H9 (cell line): ENCODE results near the gene PRKAG1. TPM values are rescaled to one million over a fixed set of nuclear protein-coding genes. Genes with fewer than 3 reads are reported as not detected.
A peak's percentile ranks its signal among the peaks of the same experiment; 100 is the strongest.

Source experiments
- DNase-seq: peaks from one replicate; pipeline ENCODE4 v3.0.0-alpha.2; 2017
- H2AFZ ChIP-seq: one replicate; pipeline ENCODE4 v1.6.1; 2013; ENCODE audit warnings: mild to moderate bottlenecking, low read length, control low read depth, moderate library complexity
- H2AK5ac ChIP-seq: 2 replicates; pipeline ENCODE4 v1.6.1; 2013; ENCODE audit warnings: low read length, control low read depth, mixed read lengths; ENCODE audit not compliant: insufficient read length
- H2BK120ac ChIP-seq: one replicate; pipeline ENCODE4 v1.6.1; 2013; ENCODE audit warnings: low read depth, mild to moderate bottlenecking, low read length, control low read depth, inconsistent platforms; ENCODE audit not compliant: poor library complexity, severe bottlenecking
- H2BK12ac ChIP-seq: 2 replicates; pipeline ENCODE4 v1.6.1; 2013; ENCODE audit warnings: low read length, control low read depth, mixed read lengths, low read depth; ENCODE audit not compliant: insufficient read length
- H2BK15ac ChIP-seq: 2 replicates; pipeline ENCODE4 v1.6.1; 2013; ENCODE audit warnings: low read depth, low read length, control low read depth
- H2BK20ac ChIP-seq: one replicate; pipeline ENCODE4 v1.6.1; 2013; ENCODE audit warnings: low read depth, mild to moderate bottlenecking, low read length, control low read depth, inconsistent platforms; ENCODE audit not compliant: poor library complexity, severe bottlenecking
- H2BK5ac ChIP-seq: 2 replicates; pipeline ENCODE4 v1.6.1; 2013; ENCODE audit warnings: low read length, control low read depth, mixed read lengths; ENCODE audit not compliant: insufficient read length
- H3K14ac ChIP-seq: 2 replicates; pipeline ENCODE4 v1.6.1; 2013; ENCODE audit warnings: low read length, control low read depth; ENCODE audit not compliant: insufficient read depth
- H3K18ac ChIP-seq: 2 replicates; pipeline ENCODE4 v1.6.1; 2013; ENCODE audit warnings: low read depth, mild to moderate bottlenecking, mixed read lengths, low read length, control low read depth; ENCODE audit not compliant: insufficient read length
- H3K23ac ChIP-seq: 2 replicates; pipeline ENCODE4 v1.6.1; 2013; ENCODE audit warnings: low read length, control low read depth, mixed read lengths, low read depth; ENCODE audit not compliant: insufficient read length
- H3K23me2 ChIP-seq: 2 replicates; pipeline ENCODE4 v1.6.1; 2013; ENCODE audit warnings: low read depth, mild to moderate bottlenecking, mixed read lengths, low read length, control low read depth; ENCODE audit not compliant: insufficient read length, poor library complexity, severe bottlenecking
- H3K27ac ChIP-seq: 2 replicates; pipeline ENCODE4 v1.5.1; 2013; ENCODE audit warnings: low read length, control low read depth, mixed read lengths, low read depth; ENCODE audit not compliant: insufficient read length
- H3K27me3 ChIP-seq: 2 replicates; pipeline ENCODE4 v1.6.1; 2013; ENCODE audit warnings: low read length, control low read depth, inconsistent platforms; ENCODE audit not compliant: insufficient read depth
- H3K4ac ChIP-seq: 2 replicates; pipeline ENCODE4 v1.6.1; 2013; ENCODE audit warnings: low read depth, mild to moderate bottlenecking, control low read depth, inconsistent platforms, low read length, moderate library complexity
- H3K4me1 ChIP-seq: 2 replicates; pipeline ENCODE4 v1.6.1; 2013; ENCODE audit warnings: low read length, control low read depth, inconsistent platforms; ENCODE audit not compliant: insufficient read depth
- H3K4me2 ChIP-seq: 2 replicates; pipeline ENCODE4 v1.6.1; 2013; ENCODE audit warnings: low read length, control low read depth, mixed read lengths; ENCODE audit not compliant: insufficient read length, insufficient read depth
- H3K56ac ChIP-seq: 2 replicates; pipeline ENCODE4 v1.6.1; 2013; ENCODE audit warnings: low read depth, mild to moderate bottlenecking, mixed read lengths, low read length, control low read depth; ENCODE audit not compliant: insufficient read length
- H3K79me1 ChIP-seq: 2 replicates; pipeline ENCODE4 v1.6.1; 2013; ENCODE audit warnings: low read depth, mild to moderate bottlenecking, moderate library complexity, low read length, control low read depth, inconsistent platforms; ENCODE audit not compliant: insufficient read depth, poor library complexity, severe bottlenecking
- H3K79me2 ChIP-seq: 2 replicates; pipeline ENCODE4 v1.6.1; 2013; ENCODE audit warnings: low read length, control low read depth, inconsistent platforms; ENCODE audit not compliant: insufficient read depth
- H3K9ac ChIP-seq: 2 replicates; pipeline ENCODE4 v1.6.1; 2013; ENCODE audit warnings: low read length, control low read depth, mixed read lengths; ENCODE audit not compliant: insufficient read length; ENCODE audit errors: extremely low read depth
- H3K9me3 ChIP-seq: one replicate; pipeline ENCODE4 v1.6.1; 2013; ENCODE audit warnings: low read depth, low read length, inconsistent platforms; ENCODE audit not compliant: control insufficient read depth
- H3T11ph ChIP-seq: one replicate; pipeline ENCODE4 v1.6.1; 2013; ENCODE audit warnings: mild to moderate bottlenecking, low read length, control low read depth, inconsistent platforms
- H4K20me1 ChIP-seq: one replicate; pipeline ENCODE4 v1.6.1; 2013; ENCODE audit not compliant: control insufficient read depth, insufficient read length, insufficient read depth
- H4K5ac ChIP-seq: 2 replicates; pipeline ENCODE4 v1.6.1; 2013; ENCODE audit warnings: low read depth, mild to moderate bottlenecking, mixed read lengths, low read length, control low read depth; ENCODE audit not compliant: insufficient read length
- H4K8ac ChIP-seq: replicated peaks from 2 replicates; pipeline ENCODE4 v1.6.1; 2013; ENCODE audit warnings: low read length, control low read depth, mixed read lengths, low read depth; ENCODE audit not compliant: insufficient read length
- H4K91ac ChIP-seq: 2 replicates; pipeline ENCODE4 v1.6.1; 2013; ENCODE audit warnings: low read depth, mild to moderate bottlenecking, moderate library complexity, mixed read lengths, low read length, control low read depth; ENCODE audit not compliant: insufficient read length
- H3K27ac Mint-ChIP-seq, 3 experiments: 2 replicates in 2 of 3; 3 replicates in 1 of 3; pipeline ENCODE4 v1.8.0; 2020 to 2021; ENCODE audit warnings: mixed read lengths in 3 of 3, mild to moderate bottlenecking in 1 of 3, moderate library complexity in 1 of 3
- H3K27me3 Mint-ChIP-seq: 2 replicates; pipeline ENCODE4 v1.8.0; 2021; ENCODE audit warnings: low read depth, mild to moderate bottlenecking, moderate library complexity, mixed read lengths
- H3K36me3 Mint-ChIP-seq, 3 experiments: 2 replicates in 2 of 3; 3 replicates in 1 of 3; pipeline ENCODE4 v1.8.0; 2020 to 2021; ENCODE audit warnings: low read depth in 3 of 3, mixed read lengths in 3 of 3; ENCODE audit not compliant: insufficient read depth in 1 of 3
- H3K4me1 Mint-ChIP-seq, 2 experiments: 2 replicates each; pipeline ENCODE4 v1.8.0; 2020; ENCODE audit warnings: mixed read lengths in 2 of 2
- H3K4me3 Mint-ChIP-seq, 2 experiments: 2 replicates in 1 of 2; 3 replicates in 1 of 2; pipeline ENCODE4 v1.8.0; 2020 to 2021; ENCODE audit warnings: mild to moderate bottlenecking in 2 of 2, mixed read lengths in 2 of 2, moderate library complexity in 1 of 2
- H3K9me3 Mint-ChIP-seq, 2 experiments: 2 replicates in 1 of 2; 3 replicates in 1 of 2; pipeline ENCODE4 v1.8.0; 2020; ENCODE audit warnings: mild to moderate bottlenecking in 2 of 2, mixed read lengths in 2 of 2, moderate library complexity in 1 of 2
- CTCF ChIP-seq: fragments of 200-600 bp; sonication (generic); conservative IDR thresholded peaks from 3 replicates; pipeline ENCODE4 v1.8.0; 2021; ENCODE audit warnings: antibody characterized with exemption, mild to moderate bottlenecking
- WGBS: extraction: QIAGEN DNeasy Blood & Tissue Kit; methylation state at CpG from one replicate; pipeline ENCODE4 v1.1.7; 2013; ENCODE audit warnings: missing lambda C conversion rate, low lambda C conversion rate, mixed read lengths; ENCODE audit not compliant: insufficient read length; ENCODE audit errors: extremely low coverage; 5-methylcytosine and 5-hydroxymethylcytosine counted together
- total RNA-seq: library from RNA; stranded (reverse); gene quantifications from 2 replicates; pipeline ENCODE4 v1.2.1, GENCODE V29; 2021

The PRKAG1 gene
- total RNA-seq, 1 experiment from 2014 or later, result 34.8 TPM

- Histone ChIP-seq H2AFZ (no peak overlapping the region), H3K79me1 (no peaks in the 10 kb centered on the region), H3K4ac (no peak overlapping the region), H2BK5ac (no peak overlapping the region), H3K23ac (no peak overlapping the region), H2BK12ac (no peak overlapping the region), H3K4me1 (no peaks in the 10 kb centered on the region), H4K8ac (no peak overlapping the region), H4K91ac (no peak overlapping the region), H3K4me2 (peak overlapping the region; percentile 22), H3K9ac (no peak overlapping the region), H3K27me3 (peaks cover 42% of the 10 kb centered on the region; the same call in 1 of the 2 replicates), H4K5ac (no peak overlapping the region), H2AK5ac (no peak overlapping the region), H3K27ac (no peak overlapping the region), H3K23me2 (peaks cover 24% of the 10 kb centered on the region), H2BK20ac (no peak overlapping the region), H3T11ph (no peak overlapping the region), H3K9me3 (no peaks in the 10 kb centered on the region), H2BK15ac (no peak overlapping the region), H3K18ac (no peak overlapping the region), H2BK120ac (no peak overlapping the region), H3K56ac (no peak overlapping the region), H3K14ac (no peak overlapping the region), H3K79me2 (no peaks in the 10 kb centered on the region), H4K20me1 (no peaks in the 10 kb centered on the region)
- no CpG with 5 or more reads among the region's 32 CpGs for WGBS
- Mint-ChIP-seq H3K36me3 (no peaks in the 10 kb centered on the region; a peak in 1 of 7 replicates), H3K9me3 (0 out of 5 replicates have a peak, but pooled peaks cover 0 to 4% of the 10 kb centered on the region in 2 experiments), H3K27ac (no peak overlapping the region), H3K27me3 (peaks cover 77% of the 10 kb centered on the region), H3K4me1 (peaks cover 9 to 32% of the 10 kb centered on the region in 2 experiments), H3K4me3 (no peak overlapping the region)
- DNase-seq, result no peak
- TF ChIP-seq CTCF, result no peak
These were observed 24.1 kb downstream of the PRKAG1 start for GRCh38 chr12:48994224-48995085.
